ACHN (cell line): Measurements from ENCODE around the gene XPO4.
"Not testable (repeated sequence)": the region's sequence is repeated elsewhere in the genome, so short reads cannot be mapped to it uniquely, and the experiment has no call there.

Source experiments
- DNase-seq: peaks from one replicate; pipeline ENCODE4 v3.0.0-alpha.2; 2015
- in situ Hi-C: cut with HindIII; loops from 2 replicates; pipeline ENCODE4 v1.10.0; 2017; ENCODE audit warnings: low sequenced_read_pairs, low pct_ligation_motif_present, low pct_unique_long_range_greater_than_20kb

Gene XPO4

DNA sequence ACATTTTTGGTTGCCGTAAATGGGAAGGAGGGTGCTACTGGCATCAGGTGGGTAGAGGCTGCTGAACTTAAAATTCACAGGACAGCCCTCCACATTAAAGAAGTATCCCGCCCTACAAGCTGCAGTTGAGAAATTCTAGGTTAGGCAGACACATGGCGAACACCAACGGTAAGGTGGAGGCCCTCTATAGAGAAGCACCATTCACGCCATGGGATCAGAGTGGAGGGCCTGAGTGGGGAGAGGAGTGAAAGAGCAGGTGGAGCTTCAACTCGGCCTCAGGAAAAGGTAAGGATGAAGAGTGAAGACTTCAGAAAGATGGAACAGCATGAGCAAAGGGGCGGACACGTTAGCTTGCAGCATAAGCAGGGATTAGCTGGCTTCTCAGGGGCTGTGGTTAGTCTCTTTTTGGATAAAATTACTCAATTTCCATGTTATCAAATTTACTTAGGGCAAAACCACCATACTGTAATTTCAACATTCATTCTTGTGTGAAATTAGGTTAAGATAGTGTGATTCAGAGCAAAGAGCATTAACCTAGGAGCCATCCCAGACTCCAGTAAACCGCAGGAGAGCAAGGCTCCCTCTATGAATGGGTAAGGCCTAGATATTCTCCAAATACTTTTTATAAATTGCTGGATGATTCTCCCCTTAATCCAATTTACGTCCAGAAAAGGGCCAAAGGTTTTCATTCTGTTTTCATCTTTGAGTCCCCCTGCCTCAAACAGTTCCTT lies 130.0 kb downstream of the XPO4 start:
- no peak for DNase-seq
- in situ Hi-C loops: no loop called here

GRCh38 chr13:20769834-20770233 lies 132.7 kb downstream of the XPO4 start:
- DNase-seq: no peak
- in situ Hi-C loops: no loop called here

- DNase-seq: no peak
- in situ Hi-C loops: no loop called here
These were observed 133.5 kb downstream of the XPO4 start for GRCh38 chr13:20769091-20769490.

GRCh38 chr13:20767309-20767943 lies 135.1 kb downstream of the XPO4 start:
- in situ Hi-C loops: no loop called here
- no peak for DNase-seq

DNA sequence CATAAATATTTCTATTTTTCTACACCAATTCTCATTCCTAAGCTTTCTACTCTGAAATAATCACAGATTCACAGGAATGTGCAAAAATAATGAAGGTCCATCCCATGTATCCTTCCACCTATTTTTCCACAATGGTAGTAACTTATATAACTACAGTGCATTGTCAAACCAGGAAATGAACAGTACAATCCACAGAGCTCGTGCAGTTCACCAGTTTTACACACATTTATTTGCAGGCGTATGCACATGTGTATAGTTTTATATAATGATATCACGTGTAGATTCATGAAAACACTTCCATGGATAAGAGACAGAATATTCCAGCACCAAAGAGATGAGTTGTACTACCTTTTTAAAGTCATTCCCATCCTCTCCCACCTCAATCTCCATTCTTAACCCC lies 141.7 kb downstream of the XPO4 start:
- no peak for DNase-seq
- in situ Hi-C loops: no loop called here

DNA sequence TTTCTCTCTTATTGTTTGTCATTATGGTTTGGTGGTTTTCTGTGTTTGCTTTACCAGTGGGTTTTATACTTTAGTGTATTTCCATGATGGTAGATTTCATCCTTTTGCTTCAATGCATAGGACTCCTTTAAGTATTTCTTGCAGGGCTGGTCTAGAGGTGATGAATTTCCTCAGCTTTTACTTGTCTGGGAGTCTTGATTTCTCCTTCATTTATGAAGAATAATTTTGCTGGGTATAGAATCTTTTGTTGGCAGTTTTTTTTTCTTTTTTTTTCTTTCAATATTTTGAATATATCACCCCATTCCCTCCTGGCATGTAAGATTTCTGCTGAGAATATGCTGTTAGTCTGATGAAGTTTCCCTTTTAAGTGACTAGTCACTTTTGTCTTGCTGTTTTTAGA lies 148.5 kb downstream of the XPO4 start:
- in situ Hi-C loops: no loop called here
- DNase-seq: no peak

DNA sequence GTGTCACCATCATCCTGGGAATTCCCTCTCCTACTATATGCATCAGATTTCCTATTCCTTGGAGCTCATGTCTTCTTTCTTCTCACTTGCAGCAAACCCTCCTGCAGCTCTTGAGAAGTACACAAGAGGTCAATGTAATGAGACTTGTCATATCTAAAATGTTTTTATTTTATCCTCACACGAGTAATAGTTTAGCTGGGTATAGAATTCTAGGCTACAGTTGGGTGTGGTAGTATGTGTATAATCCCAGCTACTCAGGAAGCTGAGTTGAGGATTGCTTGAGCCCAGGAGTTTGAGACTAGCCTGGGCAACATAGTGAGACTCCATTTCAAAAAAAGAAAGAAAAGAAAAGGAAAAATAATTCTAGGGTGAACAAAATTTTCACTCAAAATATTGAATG lies 153.2 kb downstream of the XPO4 start:
- in situ Hi-C loops: no loop called here

DNA sequence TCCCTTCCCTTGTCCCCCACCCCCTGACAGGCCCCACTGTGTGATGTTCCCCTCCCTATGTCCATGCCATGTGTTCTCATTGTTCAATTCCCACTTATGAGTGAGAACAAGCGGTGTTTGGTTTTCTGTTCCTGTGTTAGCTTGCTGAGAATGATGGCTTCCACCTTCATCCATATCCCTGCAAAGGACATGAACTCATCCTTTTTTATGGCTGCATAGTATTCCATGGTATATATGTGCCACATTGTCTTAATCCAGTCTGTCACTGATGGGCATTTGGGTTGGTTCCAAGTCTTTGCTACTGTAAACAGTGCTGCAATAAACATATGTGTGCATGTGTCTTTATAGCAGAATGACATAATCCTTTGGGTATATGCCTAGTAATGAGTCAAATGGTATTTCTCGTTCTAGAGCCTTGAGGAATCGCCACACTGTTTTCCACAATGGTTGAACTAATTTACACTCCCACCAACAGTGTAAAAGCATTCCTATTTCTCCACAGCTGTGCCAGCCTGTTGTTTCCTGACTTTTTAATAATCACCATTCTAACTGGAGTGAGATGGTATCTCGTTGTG lies 158.6 kb downstream of the XPO4 start:
- DNase-seq, in situ Hi-C loops: not testable (repeated sequence)

More for the DNA sequence above, 153.2 kb downstream of the XPO4 start:
- no peak for DNase-seq

DNA sequence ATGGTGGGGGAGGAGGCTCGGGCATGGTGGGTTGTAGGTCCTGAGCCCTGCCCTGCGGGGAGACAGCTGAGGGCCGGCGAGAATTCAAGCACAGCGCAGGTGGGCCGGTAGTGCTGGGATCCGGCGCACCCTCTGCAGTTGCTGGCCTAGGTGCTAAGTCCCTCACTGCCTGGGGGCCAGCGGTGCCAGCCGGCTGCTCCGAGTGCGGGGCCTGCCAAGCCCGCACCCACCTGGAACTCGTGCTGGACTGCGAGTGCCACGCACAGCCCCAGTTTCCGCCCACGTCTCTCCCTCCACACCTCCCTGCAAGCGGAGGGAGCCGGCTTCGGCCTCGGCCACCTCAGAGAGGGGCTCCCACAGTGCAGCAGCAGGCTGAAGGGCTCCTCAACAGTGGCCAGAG lies 162.5 kb downstream of the XPO4 start:
- DNase-seq: no peak
- in situ Hi-C loops: no loop called here

DNA sequence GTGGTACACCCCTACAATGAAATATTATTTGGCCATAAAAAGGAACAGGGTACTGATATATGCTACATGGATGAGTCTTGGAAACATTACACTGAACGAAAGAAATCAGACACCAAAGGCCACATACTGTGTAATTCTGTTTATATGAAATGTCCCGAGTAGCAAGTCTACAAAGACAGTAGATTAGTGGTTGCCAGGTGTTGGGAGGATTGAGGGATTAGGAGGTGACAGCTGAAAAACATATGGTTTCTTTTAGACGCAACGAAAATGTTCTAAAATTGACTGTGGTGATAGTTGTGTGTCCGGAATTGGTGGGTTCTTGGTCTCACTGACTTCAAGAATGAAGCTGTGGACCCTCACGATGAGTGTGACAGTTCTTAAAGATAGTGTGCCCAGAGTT lies 163.9 kb downstream of the XPO4 start:
- no peak for DNase-seq
- in situ Hi-C loops: no loop called here

DNA sequence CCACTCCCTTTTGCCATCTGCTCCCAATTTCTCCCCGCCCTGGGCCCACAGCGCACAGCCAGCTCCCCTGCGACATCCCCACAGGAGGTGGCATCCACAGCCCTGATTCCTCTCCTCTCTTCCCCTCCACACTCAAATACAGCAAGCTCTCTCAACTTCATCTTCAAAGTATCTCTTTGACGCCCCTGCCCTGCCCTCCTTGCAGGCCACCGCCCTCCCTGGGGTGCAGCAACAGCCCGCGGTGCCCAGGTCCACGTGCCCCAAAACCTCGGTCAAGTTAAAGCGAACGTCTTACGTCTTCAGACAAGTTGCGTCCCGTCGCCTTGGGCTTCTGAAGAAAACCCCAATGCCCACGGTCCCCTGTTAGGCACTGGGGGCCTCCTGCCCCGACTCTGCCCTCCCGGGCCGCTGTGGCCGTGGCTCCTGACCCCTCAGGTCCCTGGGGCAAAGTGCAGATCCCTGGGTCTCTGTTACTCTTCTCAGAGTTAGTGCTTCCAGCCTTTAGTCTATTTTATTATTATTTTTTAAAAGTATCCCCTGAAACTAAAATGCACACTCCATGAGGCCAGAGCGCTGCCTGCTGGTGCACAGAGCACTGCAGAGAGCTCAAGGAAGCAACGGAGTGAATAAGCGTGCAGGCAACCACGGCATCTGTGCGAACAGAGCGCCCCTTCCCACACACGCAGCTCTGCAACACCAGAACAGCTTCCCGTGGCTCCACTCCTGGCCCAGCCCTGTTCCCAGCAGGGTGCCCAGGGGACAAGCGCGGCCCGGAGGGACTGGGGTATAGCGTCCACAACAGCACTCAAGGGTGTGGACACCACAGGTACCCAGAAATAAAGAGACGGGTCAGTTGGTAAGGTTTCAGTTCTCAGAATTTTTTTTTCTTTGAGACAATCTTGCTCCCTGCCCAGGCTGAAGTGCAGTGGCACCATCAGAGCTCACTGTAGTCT lies 172.6 kb downstream of the XPO4 start:
- in situ Hi-C loops: no loop called here
- no peak for DNase-seq

DNA sequence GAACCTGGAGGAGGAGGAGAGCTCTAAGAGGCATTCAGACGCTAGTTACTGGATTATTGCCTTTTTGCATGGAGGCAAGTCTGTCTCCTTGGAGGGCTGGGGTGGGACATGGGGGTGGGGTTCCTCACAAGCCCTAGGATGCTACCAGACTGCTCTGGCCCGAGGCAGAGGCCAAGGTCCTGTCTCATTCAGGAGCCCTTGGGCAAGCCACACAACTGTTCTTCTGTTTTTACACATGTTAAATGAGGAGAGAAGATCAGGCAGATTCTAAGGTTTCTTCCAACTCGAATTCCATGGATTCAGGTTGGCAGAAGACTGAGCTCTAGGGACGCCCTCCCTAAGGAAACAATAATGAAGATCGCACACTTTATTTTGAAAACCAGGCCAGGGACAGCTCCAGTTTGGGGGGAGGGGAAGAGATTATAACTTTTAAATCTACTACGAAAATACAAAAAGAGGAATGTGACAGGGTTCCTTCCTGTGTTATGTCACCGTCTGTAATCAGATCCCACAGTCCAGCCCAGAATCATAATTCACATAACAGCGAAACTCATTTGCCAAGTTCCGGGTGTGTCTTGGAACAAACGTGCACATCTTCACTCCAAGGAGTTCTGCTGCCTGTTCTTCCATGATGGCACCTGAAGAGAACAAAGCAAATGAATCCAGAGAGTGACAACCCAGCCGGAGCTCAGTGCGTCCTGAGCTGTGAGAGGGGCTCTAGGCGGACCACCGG lies 173.8 kb downstream of the XPO4 start:
- no peak for DNase-seq
- in situ Hi-C loops: no loop called here

DNA sequence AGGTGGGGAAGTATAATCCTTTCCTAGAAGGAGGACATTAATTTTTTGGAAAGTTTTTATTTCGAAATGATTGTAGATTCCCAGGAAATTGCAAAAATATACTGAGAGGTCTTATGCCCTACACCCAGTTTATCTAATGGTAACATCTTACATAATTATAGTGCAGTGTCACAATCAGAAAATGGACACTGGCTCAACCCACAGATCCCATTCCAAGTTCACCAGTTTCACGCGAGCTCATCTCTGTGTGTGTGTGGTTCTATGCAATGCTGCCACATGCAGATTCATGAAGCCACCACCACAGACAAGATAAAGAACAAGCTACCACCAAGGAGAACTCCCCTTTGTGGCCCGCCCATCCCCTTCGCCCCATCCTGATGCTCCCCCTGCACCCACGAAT lies 174.7 kb downstream of the XPO4 start:
- no peak for DNase-seq
- in situ Hi-C loops: no loop called here
